Right lobe of liver (tissue), 4 donors: ENCODE measurements around the gene CAMK2D.

Experiments used
- POLR2A ChIP-seq: fragments of 450-650 bp; IDR thresholded peaks from one replicate; pipeline ENCODE4 v1.6.1; 2017; ENCODE audit warnings: antibody characterized with exemption, mild to moderate bottlenecking
- TF ChIP-seq, protein P1 (sequence below), 4 donors: fragments of 200-600 bp in 3 of 4; fragments of 450-650 bp in 1 of 4; IDR thresholded peaks; one replicate each; pipeline versions ENCODE4 v1.5.1 to v1.8.0; 2016 to 2022; ENCODE audit warnings: antibody characterized with exemption in 4 of 4, mild to moderate bottlenecking in 2 of 4
- donor health status: DM: no; HTN: no; CAD: no.
- donor health status: DM: no; HTN: no; CAD: no.
- donor health status: DM: no; HTN: yes; CAD: no.

DNA sequence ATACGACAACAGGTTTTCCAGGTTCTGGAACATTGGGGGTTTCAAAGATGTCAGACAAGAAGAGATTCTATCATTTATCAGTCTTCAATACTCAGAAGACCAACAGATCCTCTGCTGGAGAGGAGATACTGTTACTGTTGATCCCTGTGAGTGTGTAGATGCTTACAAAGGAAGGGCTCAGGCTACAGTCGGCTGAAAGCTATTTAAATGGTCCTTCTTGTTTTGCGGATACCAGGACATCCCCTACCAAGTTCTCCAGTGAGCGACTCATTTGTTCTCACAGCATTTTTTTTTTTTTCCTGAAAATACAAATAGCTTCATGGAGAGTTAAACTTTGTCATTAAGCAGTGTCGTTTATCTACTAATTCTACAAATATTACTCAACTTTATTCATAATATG lies 201.6 kb downstream of the CAMK2D start:
- TF ChIP-seq POLR2A = no peak
- TF ChIP-seq, protein P1, sequence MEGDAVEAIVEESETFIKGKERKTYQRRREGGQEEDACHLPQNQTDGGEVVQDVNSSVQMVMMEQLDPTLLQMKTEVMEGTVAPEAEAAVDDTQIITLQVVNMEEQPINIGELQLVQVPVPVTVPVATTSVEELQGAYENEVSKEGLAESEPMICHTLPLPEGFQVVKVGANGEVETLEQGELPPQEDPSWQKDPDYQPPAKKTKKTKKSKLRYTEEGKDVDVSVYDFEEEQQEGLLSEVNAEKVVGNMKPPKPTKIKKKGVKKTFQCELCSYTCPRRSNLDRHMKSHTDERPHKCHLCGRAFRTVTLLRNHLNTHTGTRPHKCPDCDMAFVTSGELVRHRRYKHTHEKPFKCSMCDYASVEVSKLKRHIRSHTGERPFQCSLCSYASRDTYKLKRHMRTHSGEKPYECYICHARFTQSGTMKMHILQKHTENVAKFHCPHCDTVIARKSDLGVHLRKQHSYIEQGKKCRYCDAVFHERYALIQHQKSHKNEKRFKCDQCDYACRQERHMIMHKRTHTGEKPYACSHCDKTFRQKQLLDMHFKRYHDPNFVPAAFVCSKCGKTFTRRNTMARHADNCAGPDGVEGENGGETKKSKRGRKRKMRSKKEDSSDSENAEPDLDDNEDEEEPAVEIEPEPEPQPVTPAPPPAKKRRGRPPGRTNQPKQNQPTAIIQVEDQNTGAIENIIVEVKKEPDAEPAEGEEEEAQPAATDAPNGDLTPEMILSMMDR (IDR thresholded peaks at IDR 0.05) = no peak
